GM12878 (cell line): ENCODE data around the gene C10orf143.

Source experiments
- CEBPB ChIP-seq, 2 experiments: fragments of 150-350 bp in 1 of 2; IDR thresholded peaks; 2 replicates each; pipeline ENCODE4 v1.6.1; 2012 to 2014; ENCODE audit warnings: low read depth in 2 of 2, low read length in 2 of 2, borderline replicate concordance in 1 of 2, inconsistent platforms in 1 of 2
- CTCF ChIP-seq, 3 experiments: IDR thresholded peaks in 2 of 3; conservative IDR thresholded peaks in 1 of 3; 2 replicates each; pipeline ENCODE4 v1.5.1; 2011; ENCODE audit warnings: low read depth in 3 of 3, low read length in 3 of 3, mild to moderate bottlenecking in 3 of 3, control low read depth in 2 of 3, moderate library complexity in 2 of 3, inconsistent platforms in 1 of 3, mixed read lengths in 1 of 3; ENCODE audit not compliant: control insufficient read depth in 2 of 3, insufficient read depth in 1 of 3; ENCODE audit errors: extremely low read depth in 1 of 3
- EGR1 ChIP-seq, 2 experiments: IDR thresholded peaks; 1 replicate in 1 of 2; 2 replicates in 1 of 2; pipeline ENCODE4 v1.6.1; 2011 to 2012; ENCODE audit warnings: low read depth in 2 of 2, low read length in 2 of 2, borderline replicate concordance in 1 of 2, mild to moderate bottlenecking in 1 of 2, moderate library complexity in 1 of 2
- FOXM1 ChIP-seq: IDR thresholded peaks from 2 replicates; pipeline ENCODE4 v1.6.1; 2012; ENCODE audit warnings: low read depth, mild to moderate bottlenecking, inconsistent platforms, low read length, moderate library complexity
- KDM1A ChIP-seq: fragments of 200-600 bp; sonication (generic); IDR thresholded peaks from 2 replicates; pipeline ENCODE4 v1.6.1; 2016; ENCODE audit warnings: borderline replicate concordance
- MAX ChIP-seq: IDR thresholded peaks from 2 replicates; pipeline ENCODE4 v1.6.1; 2012; ENCODE audit warnings: low read depth, low read length, improper control_type of control experiment
- MTA2 ChIP-seq: fragments of 450-650 bp; IDR thresholded peaks from 2 replicates; pipeline ENCODE4 v1.6.1; 2016; ENCODE audit warnings: low read depth, mild to moderate bottlenecking, moderate library complexity
- MXI1 ChIP-seq: fragments of 150-350 bp; IDR thresholded peaks from 2 replicates; pipeline ENCODE4 v1.6.1; 2011; ENCODE audit warnings: low read depth, mild to moderate bottlenecking, inconsistent platforms, low read length, improper control_type of control experiment
- TAF1 ChIP-seq: IDR thresholded peaks from 2 replicates; pipeline ENCODE4 v1.6.1; 2011; ENCODE audit warnings: mild to moderate bottlenecking, low read depth, low read length, borderline replicate concordance
- ZSCAN29 ChIP-seq: fragments of 450-650 bp; IDR thresholded peaks from 2 replicates; pipeline ENCODE4 v1.6.1; 2017; ENCODE audit warnings: mild to moderate bottlenecking, moderate library complexity

- no peak for TF ChIP-seq MTA2
- no peak for TF ChIP-seq TAF1
- no peak for TF ChIP-seq ZSCAN29
- TF ChIP-seq KDM1A = no peak
- no peak for TF ChIP-seq MAX
- TF ChIP-seq CTCF (IDR thresholded peaks at IDR 0.05 in 2 of 3, conservative IDR thresholded peaks at IDR 0.05 in 1 of 3; ENCODE audit: control insufficient read depth in 2 of 3, extremely low read depth in 1 of 3, insufficient read depth in 1 of 3, low read depth in 3 of 3, low read length in 3 of 3) = no peak
- TF ChIP-seq MXI1 = no peak
- TF ChIP-seq FOXM1 = no peak
- no peak for TF ChIP-seq EGR1 (IDR thresholded peaks at IDR 0.05; ENCODE audit: borderline replicate concordance in 1 of 2, low read depth in 2 of 2, low read length in 2 of 2)
- no peak for TF ChIP-seq CEBPB (IDR thresholded peaks at IDR 0.05; ENCODE audit: borderline replicate concordance in 1 of 2, low read depth in 2 of 2, low read length in 2 of 2)
Measured at GRCh38 chr10:130018730-130019185, 91.9 kb downstream of the C10orf143 start.
